ENCODE results near the gene EFS.

The EFS gene

DNA sequence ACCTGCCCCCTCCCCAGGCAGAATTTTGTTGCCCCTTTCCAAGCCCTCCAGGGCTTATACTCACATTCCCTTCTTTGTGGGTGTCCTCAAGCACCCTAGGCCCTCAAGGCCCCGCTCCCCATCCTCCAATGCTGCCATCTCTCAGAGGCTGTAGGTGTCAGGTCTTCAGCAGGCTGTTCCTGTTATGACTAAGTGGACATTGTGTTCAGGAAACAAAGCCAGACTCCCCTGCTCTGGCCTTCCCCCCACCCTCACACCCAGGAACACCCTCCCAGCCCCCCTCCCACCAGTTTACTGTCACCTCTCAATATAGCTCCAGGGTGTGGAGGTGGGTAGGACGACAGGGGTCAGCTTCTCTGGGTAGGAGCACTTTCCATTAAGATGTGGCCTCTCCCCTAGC is 44.5 kb upstream of the EFS start:
- H3K79me2 ChIP-seq (ENCODE audit: control insufficient read depth, insufficient read depth, low read length) = no peaks in the 10 kb centered on the region
- H3K27ac ChIP-seq (ENCODE audit: low read depth, low read length) = no peak overlapping the region
- no peak overlapping the region for H3K4me3 ChIP-seq (ENCODE audit: low read length)
- no peak overlapping the region for H3K56ac ChIP-seq (ENCODE audit: low read length)
- H2AK5ac ChIP-seq (ENCODE audit: low read length) = no peak overlapping the region
- no peak overlapping the region for H4K8ac ChIP-seq (ENCODE audit: low read depth, low read length)
- WGBS (ENCODE audit: extremely low coverage, insufficient coverage, low lambda C conversion rate) = no CpG with 5 or more reads among the region's 2 CpGs
- H2BK5ac ChIP-seq (ENCODE audit: low read length) = no peak overlapping the region
- H4K5ac ChIP-seq (ENCODE audit: low read length) = no peak overlapping the region
- no peak overlapping the region for H3K23ac ChIP-seq (ENCODE audit: low read length)
- H2BK15ac ChIP-seq (replicated peaks; ENCODE audit: low read depth) = no peak overlapping the region
- no peaks in the 10 kb centered on the region for H3K79me1 ChIP-seq (ENCODE audit: low read length)
- H3K4me2 ChIP-seq (ENCODE audit: low read length) = no peak overlapping the region
- no peak for DNase-seq
- no peaks in the 10 kb centered on the region for H3K36me3 ChIP-seq (ENCODE audit: control insufficient read depth, insufficient read depth, low read length)
- H2BK120ac ChIP-seq (ENCODE audit: low read depth, low read length) = no peak overlapping the region
- no peaks in the 10 kb centered on the region for H3K27me3 ChIP-seq (ENCODE audit: insufficient read depth, low read length, poor library complexity)
- H3K4me1 ChIP-seq (ENCODE audit: control insufficient read depth, low read depth, low read length) = no peaks in the 10 kb centered on the region
- no peak overlapping the region for H3K4ac ChIP-seq (ENCODE audit: low read depth, low read length)
- H3K9ac ChIP-seq (ENCODE audit: low read length) = no peak overlapping the region
- H3K18ac ChIP-seq (ENCODE audit: low read length) = no peak overlapping the region

DNA sequence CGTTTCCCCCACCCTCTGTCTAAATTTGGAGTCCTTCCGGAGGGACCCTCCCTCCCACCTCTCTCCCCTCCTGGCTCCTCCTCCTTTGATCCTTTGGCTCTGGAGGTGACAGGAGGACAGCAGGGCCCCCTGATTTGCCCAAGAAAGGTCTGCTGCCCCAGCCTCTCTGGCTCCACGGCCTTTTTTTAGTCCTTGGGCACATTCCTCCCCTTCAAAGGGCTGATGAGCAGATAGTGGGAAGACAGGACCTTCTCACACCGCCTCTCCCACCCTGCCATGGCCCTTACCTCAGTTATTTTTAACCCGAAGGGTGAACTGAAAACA is 43.3 kb upstream of the EFS start:
- no peak overlapping the region for H3K56ac ChIP-seq (ENCODE audit: low read length)
- no peak overlapping the region for H3K27ac ChIP-seq (ENCODE audit: low read depth, low read length)
- H3K79me2 ChIP-seq (ENCODE audit: control insufficient read depth, insufficient read depth, low read length) = no peaks in the 10 kb centered on the region
- no peak overlapping the region for H3K18ac ChIP-seq (ENCODE audit: low read length)
- H3K36me3 ChIP-seq (ENCODE audit: control insufficient read depth, insufficient read depth, low read length) = no peaks in the 10 kb centered on the region
- H3K27me3 ChIP-seq (ENCODE audit: insufficient read depth, low read length, poor library complexity) = no peaks in the 10 kb centered on the region
- DNase-seq = no peak
- H2BK120ac ChIP-seq (ENCODE audit: low read depth, low read length) = no peak overlapping the region
- H2BK5ac ChIP-seq (ENCODE audit: low read length) = no peak overlapping the region
- no peak overlapping the region for H4K8ac ChIP-seq (ENCODE audit: low read depth, low read length)
- H3K79me1 ChIP-seq (ENCODE audit: low read length) = no peaks in the 10 kb centered on the region
- H3K9ac ChIP-seq (ENCODE audit: low read length) = no peak overlapping the region
- no peaks in the 10 kb centered on the region for H3K4me1 ChIP-seq (ENCODE audit: control insufficient read depth, low read depth, low read length)
- no peak overlapping the region for H4K5ac ChIP-seq (ENCODE audit: low read length)
- no peak overlapping the region for H3K23ac ChIP-seq (ENCODE audit: low read length)
- no peak overlapping the region for H2BK15ac ChIP-seq (replicated peaks; ENCODE audit: low read depth)
- H3K4me3 ChIP-seq (ENCODE audit: low read length) = no peak overlapping the region
- WGBS (ENCODE audit: extremely low coverage, insufficient coverage, low lambda C conversion rate) = no CpG with 5 or more reads among the region's 5 CpGs
- no peak overlapping the region for H3K4me2 ChIP-seq (ENCODE audit: low read length)
- no peak overlapping the region for H2AK5ac ChIP-seq (ENCODE audit: low read length)
- H3K4ac ChIP-seq (ENCODE audit: low read depth, low read length) = no peak overlapping the region

- Histone ChIP-seq H3K9ac (ENCODE audit: low read length) (no peak within 1 kb of the TSS), H4K8ac (ENCODE audit: low read depth, low read length) (no peak within 1 kb of the TSS), H2BK5ac (ENCODE audit: low read length) (no peak within 1 kb of the TSS), H3K56ac (ENCODE audit: low read length) (no peak within 1 kb of the TSS), H3K79me2 (ENCODE audit: control insufficient read depth, insufficient read depth, low read length) (no peaks in the 10 kb centered on the region), H4K5ac (ENCODE audit: low read length) (no peak within 1 kb of the TSS), H3K4me3 (ENCODE audit: low read length) (no peak within 1 kb of the TSS), H3K4ac (ENCODE audit: low read depth, low read length) (no peak within 1 kb of the TSS), H3K4me2 (ENCODE audit: low read length) (no peak within 1 kb of the TSS), H2BK15ac (replicated peaks; ENCODE audit: low read depth) (no peak within 1 kb of the TSS), H3K18ac (ENCODE audit: low read length) (no peak within 1 kb of the TSS), H3K27me3 (ENCODE audit: insufficient read depth, low read length, poor library complexity) (no peaks in the 10 kb centered on the region), H3K23ac (ENCODE audit: low read length) (no peak within 1 kb of the TSS), H3K27ac (ENCODE audit: low read depth, low read length) (no peak within 1 kb of the TSS), H2BK120ac (ENCODE audit: low read depth, low read length) (no peak within 1 kb of the TSS), H3K4me1 (ENCODE audit: control insufficient read depth, low read depth, low read length) (no peaks in the 10 kb centered on the region), H2AK5ac (ENCODE audit: low read length) (no peak within 1 kb of the TSS), H3K36me3 (ENCODE audit: control insufficient read depth, insufficient read depth, low read length) (no peaks in the 10 kb centered on the region), H3K79me1 (ENCODE audit: low read length) (no peaks in the 10 kb centered on the region)
- DNase-seq = no peak
- WGBS (ENCODE audit: extremely low coverage, insufficient coverage, low lambda C conversion rate) = no CpG with 5 or more reads among the region's 15 CpGs
Observed at GRCh38 chr14:23407516-23408306, 42.7 kb upstream of the EFS start, which contains the start of gene MYH6. Gene MYH6 (minus strand): TSS chr14:23408273. CDS start chr14:23407223, 1,050 bp downstream.

- H3K56ac ChIP-seq (ENCODE audit: low read length) = no peak overlapping the region
- H3K23ac ChIP-seq (ENCODE audit: low read length) = no peak overlapping the region
- no peak overlapping the region for H2BK120ac ChIP-seq (ENCODE audit: low read depth, low read length)
- no peaks in the 10 kb centered on the region for H3K79me1 ChIP-seq (ENCODE audit: low read length)
- no peak overlapping the region for H3K18ac ChIP-seq (ENCODE audit: low read length)
- no peak overlapping the region for H2AK5ac ChIP-seq (ENCODE audit: low read length)
- no peak overlapping the region for H4K5ac ChIP-seq (ENCODE audit: low read length)
- no peak overlapping the region for H3K27ac ChIP-seq (ENCODE audit: low read depth, low read length)
- H3K36me3 ChIP-seq (ENCODE audit: control insufficient read depth, insufficient read depth, low read length) = no peaks in the 10 kb centered on the region
- H3K27me3 ChIP-seq (ENCODE audit: insufficient read depth, low read length, poor library complexity) = no peaks in the 10 kb centered on the region
- H4K8ac ChIP-seq (ENCODE audit: low read depth, low read length) = no peak overlapping the region
- no peak overlapping the region for H3K4me2 ChIP-seq (ENCODE audit: low read length)
- no peak overlapping the region for H2BK15ac ChIP-seq (replicated peaks; ENCODE audit: low read depth)
- DNase-seq = no peak
- no peak overlapping the region for H2BK5ac ChIP-seq (ENCODE audit: low read length)
- WGBS (ENCODE audit: extremely low coverage, insufficient coverage, low lambda C conversion rate) = no CpG with 5 or more reads among the region's 15 CpGs
- no peaks in the 10 kb centered on the region for H3K4me1 ChIP-seq (ENCODE audit: control insufficient read depth, low read depth, low read length)
- no peak overlapping the region for H3K4ac ChIP-seq (ENCODE audit: low read depth, low read length)
- no peaks in the 10 kb centered on the region for H3K79me2 ChIP-seq (ENCODE audit: control insufficient read depth, insufficient read depth, low read length)
- no peak overlapping the region for H3K4me3 ChIP-seq (ENCODE audit: low read length)
- no peak overlapping the region for H3K9ac ChIP-seq (ENCODE audit: low read length)
Observed at GRCh38 chr14:23406725-23407355, 41.9 kb upstream of the EFS start.

DNA sequence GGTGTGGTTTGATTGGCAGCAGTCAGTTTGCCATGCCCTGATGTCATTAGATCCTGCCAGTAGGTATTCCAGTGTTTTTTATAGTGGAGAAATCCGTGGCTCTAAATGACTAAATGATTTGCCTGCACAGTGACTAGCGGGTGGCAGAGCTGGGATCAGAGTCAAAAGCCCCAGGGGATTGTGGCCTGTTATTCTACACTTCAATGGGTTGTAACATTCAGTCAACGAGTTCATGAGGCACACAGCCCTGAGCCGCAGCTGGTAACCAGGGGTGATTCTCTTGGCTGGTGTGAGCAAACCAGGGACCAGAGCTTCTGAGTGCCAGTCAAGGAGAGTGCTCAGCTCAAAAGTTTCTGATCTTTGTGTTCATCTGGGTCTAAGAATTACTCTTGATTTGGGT is 41.3 kb upstream of the EFS start:
- no peaks in the 10 kb centered on the region for H3K36me3 ChIP-seq (ENCODE audit: control insufficient read depth, insufficient read depth, low read length)
- no peak overlapping the region for H3K4me2 ChIP-seq (ENCODE audit: low read length)
- no peak overlapping the region for H3K4me3 ChIP-seq (ENCODE audit: low read length)
- no peak overlapping the region for H4K5ac ChIP-seq (ENCODE audit: low read length)
- H3K79me1 ChIP-seq (ENCODE audit: low read length) = no peaks in the 10 kb centered on the region
- H3K4me1 ChIP-seq (ENCODE audit: control insufficient read depth, low read depth, low read length) = no peaks in the 10 kb centered on the region
- no peak overlapping the region for H2BK120ac ChIP-seq (ENCODE audit: low read depth, low read length)
- H3K23ac ChIP-seq (ENCODE audit: low read length) = no peak overlapping the region
- no peak overlapping the region for H2BK15ac ChIP-seq (replicated peaks; ENCODE audit: low read depth)
- no peak overlapping the region for H3K9ac ChIP-seq (ENCODE audit: low read length)
- WGBS (ENCODE audit: extremely low coverage, insufficient coverage, low lambda C conversion rate) = no CpG with 5 or more reads among the region's 4 CpGs
- no peaks in the 10 kb centered on the region for H3K27me3 ChIP-seq (ENCODE audit: insufficient read depth, low read length, poor library complexity)
- no peak overlapping the region for H2AK5ac ChIP-seq (ENCODE audit: low read length)
- no peak overlapping the region for H4K8ac ChIP-seq (ENCODE audit: low read depth, low read length)
- H3K4ac ChIP-seq (ENCODE audit: low read depth, low read length) = no peak overlapping the region
- no peak overlapping the region for H3K18ac ChIP-seq (ENCODE audit: low read length)
- no peak for DNase-seq
- no peaks in the 10 kb centered on the region for H3K79me2 ChIP-seq (ENCODE audit: control insufficient read depth, insufficient read depth, low read length)
- no peak overlapping the region for H3K27ac ChIP-seq (ENCODE audit: low read depth, low read length)
- H2BK5ac ChIP-seq (ENCODE audit: low read length) = no peak overlapping the region
- no peak overlapping the region for H3K56ac ChIP-seq (ENCODE audit: low read length)
